Measurements from ENCODE around the gene WDR75. TPM values are rescaled to one million over a fixed set of nuclear protein-coding genes. Genes with fewer than 3 reads are reported as not detected.
"Not testable (repeated sequence)": the region's sequence is repeated elsewhere in the genome, so short reads cannot be mapped to it uniquely, and the experiment has no call there.

Gene WDR75
- 24.5 and 26.7 TPM in 2 replicates for total RNA-seq (2014; rRNA removed; shearing (Covaris generic))

DNA sequence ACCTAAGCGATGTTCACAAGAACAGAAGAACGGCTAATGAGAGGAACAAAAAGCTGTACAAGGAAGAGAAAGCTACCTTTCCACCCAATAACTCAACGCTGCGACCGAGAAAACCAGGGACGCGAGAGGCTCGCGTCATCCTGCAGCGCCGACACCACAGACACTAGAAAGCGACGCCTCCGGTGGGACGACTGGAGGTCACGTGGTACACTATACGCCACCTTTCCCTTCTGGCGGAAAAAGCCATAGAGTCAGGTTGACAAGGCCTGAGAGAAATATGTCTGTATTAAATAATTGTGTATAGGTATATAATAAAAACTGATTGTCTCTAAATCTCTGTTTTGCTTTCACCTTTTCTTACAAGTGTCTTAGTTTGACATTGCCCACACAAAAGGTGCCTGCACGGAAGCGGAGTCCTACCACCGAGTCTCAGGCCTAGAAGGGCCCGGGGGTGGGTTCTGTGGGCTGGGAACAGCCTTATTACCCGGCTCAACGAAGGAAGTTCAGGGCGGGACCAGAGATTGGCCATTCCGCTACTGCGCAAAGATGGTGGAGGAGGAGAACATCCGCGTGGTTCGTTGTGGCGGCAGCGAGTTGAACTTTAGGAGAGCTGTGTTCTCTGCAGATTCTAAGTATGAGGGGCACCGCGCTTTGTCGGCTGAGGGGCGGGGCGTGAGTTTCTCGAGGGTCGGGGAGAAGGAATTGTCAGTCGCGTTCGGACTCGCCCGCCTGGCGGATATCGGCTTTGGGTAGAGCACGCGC lies at the start of gene WDR75:
TSS of gene WDR75 (plus strand) at position 528 of the 762 bp plus-strand sequence. CDS start at position 547, 19 bp downstream.
- DNase-seq (ENCODE audit: low spot score) = peak; percentile 98

DNA sequence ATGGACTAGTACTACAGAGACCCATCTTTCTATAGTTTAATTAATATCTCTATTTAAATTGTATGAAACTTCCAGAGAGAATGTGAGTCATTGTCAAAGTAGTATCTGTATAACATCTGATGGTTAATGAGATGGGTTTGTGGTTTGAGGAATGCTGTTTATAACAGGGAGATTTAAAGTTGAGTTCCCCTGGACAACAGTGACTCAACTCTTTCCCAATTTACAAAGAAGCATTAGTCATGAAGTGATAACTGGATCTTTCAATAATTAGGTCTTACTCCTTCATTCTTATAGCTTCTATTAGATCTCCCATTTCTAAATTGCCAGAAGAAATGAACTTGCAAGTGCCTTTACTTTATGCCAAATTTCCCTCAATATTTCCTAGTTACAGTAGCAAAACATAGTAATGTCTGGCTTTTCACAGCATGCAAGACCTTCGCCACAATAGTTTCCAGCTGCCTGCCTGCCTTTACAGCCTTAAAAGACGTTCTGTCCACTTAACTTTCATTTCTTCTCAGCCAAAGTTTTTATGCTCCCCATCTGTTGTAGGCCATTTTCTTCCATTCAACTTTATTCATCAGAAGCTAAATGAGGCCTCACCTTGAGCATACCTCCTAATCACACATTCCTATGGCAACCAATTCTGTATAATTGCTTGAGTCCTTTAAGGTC lies 47.7 kb upstream of the WDR75 start:
- peak; percentile 52 for DNase-seq (ENCODE audit: low spot score)

DNA sequence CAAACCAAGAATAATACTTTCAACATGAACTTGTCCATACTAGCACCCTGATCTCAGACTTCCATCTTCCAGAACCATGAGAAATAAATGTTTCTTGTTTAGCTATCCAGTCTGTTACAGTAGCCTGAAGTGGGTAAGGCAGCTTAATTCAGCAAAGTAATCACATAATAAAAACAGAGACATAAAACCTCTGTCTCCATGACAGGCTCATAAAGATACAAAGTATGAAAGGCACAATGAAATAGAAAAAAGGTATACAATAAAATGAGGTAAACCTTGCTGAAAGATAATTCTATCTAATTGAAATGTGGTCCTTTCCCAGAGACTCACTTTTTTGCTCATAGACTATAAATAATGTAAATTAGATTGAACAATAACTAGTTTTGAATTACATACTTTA lies 46.7 kb upstream of the WDR75 start:
- no peak for DNase-seq (ENCODE audit: low spot score)

DNA sequence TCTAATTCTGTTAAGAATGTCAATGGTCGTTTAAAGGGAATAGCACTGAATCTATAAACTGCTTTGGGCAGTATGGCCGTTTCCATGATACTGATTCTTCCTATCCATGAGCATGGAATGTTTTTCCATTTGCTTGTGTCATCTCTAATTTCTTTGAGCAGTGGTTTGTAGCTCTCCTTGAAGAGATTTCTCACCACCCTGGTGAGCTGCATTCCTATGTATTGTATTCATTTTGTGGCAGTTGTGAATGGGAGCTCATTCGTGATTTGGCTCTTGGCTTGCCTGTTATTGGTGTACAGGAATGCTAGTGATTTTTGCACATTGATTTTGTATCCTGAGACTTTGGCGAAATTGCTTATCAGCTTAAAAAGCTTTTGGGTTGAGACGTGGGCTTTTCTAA lies 38.3 kb upstream of the WDR75 start:
- DNase-seq (ENCODE audit: low spot score) = no peak

DNA sequence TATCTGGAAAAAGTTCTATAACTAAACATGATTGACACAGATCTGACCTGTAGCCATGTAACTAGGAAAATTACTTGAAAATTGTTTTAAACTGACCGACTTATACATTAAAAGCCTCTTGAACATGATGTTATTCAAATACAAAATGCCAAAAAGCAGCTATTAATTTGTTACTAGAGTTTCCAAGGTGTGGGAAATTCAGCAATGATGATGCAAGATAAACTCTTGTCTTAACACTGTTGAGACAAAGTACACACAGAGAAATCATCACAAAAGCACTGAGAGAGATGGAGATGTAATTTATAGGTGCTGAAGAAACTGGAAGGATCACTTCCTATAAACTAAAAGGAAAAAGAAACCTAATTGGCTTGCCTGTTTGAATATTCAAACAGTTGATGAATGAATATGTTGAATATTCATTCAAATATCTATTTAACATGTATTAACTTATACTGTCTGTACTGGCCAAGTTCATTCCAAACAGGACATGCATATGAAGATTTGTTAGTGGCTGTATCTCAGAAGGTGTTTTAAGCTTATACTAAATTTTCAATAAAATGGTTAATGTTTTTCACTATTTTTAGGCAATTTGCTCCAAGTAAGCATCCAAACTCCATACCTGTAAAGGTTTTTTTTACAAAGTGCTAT lies 34.6 kb upstream of the WDR75 start:
- no peak for DNase-seq (ENCODE audit: low spot score)

DNA sequence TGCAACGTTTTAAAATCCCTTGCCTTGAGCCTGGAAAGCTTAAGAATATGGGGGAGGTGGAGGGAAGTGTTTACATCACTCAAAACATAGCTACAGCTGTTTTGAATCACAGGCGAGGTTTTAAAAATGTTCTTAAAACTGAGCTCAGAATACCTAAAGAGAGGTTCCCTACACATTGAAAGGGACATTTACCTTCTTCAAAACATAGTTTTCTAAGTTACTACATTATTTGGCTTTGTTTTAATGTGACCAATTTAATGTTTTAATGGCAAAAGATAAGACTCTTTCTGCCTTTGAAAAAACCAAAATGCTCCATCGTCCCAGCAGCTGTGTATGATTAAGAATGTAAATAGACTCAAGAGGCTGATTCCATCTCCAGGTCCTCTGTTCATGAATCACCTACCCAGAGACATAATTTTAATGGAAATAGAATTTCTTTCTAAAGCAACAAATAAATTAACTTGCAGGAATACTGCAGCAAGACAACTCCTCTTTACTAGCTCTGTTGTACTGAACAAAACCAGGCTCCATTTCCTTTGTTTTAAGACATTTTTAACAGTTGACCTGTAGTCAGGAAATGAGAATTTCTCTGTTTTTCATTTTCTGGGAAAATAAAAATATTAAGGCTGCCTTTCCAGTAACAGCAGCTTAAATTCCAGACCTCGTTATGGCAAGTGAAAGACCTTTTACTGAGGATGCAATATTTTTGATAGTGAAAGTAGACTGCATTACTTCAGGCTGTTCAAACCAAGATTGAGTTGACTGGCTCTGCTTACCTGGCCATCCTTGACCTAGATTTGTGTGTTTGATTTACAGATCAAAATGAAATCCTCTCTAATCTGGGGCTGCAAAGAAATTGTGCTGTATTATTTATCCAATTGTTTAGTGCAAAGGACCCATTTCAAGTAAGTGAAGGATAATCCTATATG lies 33.7 kb upstream of the WDR75 start:
- no peak for DNase-seq (ENCODE audit: low spot score)

DNA sequence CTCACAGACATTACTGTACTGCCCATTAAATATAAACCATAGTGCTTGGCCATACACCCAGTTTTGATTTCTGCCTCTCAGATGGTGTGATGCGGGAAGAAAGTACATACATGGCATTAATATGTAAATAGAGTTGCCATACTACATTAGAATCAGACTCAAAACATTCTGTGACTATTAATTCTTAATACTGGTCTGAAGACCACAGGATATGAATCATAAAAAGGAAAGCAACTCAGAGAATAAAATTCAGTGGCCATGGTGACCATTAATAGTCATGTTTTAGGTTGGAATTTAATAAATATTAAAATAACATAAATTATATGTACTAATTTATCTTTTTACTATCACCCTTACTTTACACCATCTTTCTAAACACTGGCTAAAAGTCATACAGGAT lies 33.0 kb upstream of the WDR75 start:
- no peak for DNase-seq (ENCODE audit: low spot score)

DNA sequence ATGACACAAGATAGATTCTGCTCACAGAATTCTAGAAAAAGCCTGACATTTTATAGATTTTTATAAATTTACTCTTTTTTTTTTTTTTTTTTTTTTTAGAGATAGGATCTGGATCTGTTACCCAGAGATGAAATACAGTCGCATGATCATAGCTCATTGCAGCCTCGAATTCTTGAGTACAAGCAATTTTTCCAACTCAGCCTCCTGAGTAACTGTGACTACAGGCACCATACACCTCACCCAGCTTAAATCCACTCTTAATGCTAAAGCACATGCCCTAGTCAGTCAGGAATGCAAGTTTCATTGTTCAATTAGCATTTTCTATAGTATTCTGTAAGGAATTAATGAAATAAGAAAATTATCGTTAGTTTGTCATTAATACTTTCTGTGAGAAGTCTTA lies 32.1 kb upstream of the WDR75 start:
- DNase-seq (ENCODE audit: low spot score) = no peak

DNA sequence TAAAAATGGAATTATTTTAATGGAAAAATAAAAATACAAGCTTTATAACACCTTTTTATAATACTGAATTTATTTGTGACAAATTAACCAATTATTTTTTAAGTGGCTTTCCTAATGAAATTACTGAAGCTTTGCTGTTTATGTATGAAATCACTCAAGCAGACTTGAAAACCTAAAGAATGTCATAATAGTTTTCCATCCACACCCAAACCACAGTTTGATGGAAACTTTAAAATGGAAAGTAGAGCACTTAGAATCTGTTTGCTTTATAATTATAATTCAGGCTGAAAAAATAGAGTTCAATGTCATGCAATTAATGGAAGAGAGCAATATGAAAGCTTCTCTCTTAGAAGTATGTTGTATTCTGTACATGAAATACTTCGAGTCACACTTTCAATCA lies 31.6 kb upstream of the WDR75 start:
- DNase-seq (ENCODE audit: low spot score) = no peak

DNA sequence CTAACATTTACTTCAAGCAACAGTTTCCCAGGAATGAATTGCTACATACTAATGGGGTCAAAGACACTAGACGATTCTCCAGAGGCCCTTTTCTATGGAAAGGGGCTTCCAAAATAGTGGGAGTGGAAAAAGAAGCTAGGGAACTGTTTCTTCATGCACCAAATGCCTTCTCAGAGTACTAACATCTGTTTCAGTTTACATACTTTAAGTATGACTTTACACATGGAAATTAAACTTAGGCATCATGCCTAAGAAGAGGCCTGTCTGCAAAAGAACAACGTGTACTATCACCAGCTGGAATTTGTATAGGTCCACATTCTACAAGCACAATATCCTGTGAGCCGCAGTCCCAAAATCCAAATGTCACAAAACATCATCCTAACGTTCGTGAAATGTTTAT lies 29.4 kb upstream of the WDR75 start:
- DNase-seq (ENCODE audit: low spot score) = no peak

DNA sequence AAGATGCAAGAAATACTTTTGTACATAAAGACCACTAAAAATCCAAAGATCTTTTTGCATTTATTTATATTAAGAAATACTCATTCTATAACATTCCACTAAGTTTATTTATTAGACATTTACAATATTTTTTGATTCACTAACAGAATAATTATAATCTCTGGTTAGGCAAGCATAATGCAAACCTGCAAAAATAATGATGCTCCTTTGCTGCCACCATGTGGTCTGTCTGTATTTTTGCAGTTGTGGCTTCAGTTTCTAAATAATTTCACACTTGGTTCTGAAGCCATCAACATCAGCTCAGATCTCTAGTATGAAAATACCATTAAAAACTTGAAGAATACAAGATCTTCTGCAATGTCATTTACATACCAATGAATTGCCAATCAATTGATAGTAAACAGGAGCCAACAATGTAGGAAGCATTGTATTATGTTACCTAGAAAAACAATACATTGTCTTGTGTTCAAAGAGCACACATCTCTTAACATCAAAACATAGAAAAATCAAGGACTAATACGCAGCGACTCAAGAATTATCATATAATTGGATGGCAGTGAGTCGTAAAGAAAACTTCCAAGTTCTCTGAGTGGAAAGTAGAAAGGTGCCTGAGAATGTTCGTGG lies 28.8 kb upstream of the WDR75 start:
- DNase-seq (ENCODE audit: low spot score) = peak; percentile 77

DNA sequence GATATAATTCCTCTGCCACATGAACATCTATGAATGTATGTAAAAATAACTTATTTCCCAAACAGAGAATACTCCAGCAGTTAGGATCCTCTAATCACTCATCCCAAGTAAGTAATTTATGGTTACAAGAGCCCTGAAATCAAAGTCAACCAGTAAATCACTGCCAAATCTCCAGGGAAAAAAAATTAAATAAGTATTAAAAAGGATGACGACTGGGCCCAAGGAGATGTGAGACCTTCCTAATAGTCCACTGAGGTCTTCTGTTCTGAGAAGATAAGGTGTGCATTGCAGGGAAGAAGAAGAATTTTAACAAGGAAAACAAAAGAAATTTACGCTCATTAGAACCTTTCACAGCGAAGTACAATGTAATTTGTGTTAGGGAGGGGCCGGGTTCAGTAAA lies 28.0 kb upstream of the WDR75 start:
- DNase-seq (ENCODE audit: low spot score) = no peak

DNA sequence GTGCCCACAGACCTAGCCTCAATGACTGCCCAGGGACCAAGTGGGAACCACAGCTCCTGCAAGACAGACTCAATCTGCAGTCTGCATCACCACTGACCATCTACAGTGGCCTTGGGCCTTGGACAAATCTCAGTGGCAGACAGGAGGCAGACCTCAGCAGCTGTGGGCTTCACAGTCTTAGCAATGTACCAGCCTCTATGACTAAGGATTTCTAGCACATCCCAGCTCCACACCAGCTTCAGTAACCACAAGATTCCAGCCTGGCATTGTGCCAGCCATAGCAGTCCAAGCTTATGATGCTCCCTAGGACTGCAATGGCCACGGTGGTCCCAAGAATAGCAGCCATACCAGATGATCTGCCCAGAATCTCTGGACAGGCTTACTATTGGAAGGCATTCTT lies 19.6 kb upstream of the WDR75 start:
- peak; percentile 41 for DNase-seq (ENCODE audit: low spot score)

DNA sequence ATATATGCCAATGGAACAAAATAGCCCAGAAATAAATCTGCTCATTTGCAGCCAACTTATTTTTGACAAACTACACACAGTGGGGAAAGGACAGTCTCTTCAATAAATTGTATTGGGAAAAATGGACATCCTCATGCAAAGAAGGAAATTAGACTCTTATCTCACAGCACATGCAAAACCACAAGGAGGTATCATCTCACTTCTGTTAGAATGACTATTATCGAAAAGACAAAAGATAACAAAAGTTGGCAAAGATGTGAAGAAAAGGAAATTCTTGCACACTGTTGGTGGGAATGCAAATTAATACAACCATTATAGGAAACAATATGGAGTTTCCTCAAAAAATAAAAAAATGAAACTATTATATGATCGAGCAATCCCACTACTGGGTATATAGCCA lies 16.3 kb upstream of the WDR75 start:
- no peak for DNase-seq (ENCODE audit: low spot score)

DNA sequence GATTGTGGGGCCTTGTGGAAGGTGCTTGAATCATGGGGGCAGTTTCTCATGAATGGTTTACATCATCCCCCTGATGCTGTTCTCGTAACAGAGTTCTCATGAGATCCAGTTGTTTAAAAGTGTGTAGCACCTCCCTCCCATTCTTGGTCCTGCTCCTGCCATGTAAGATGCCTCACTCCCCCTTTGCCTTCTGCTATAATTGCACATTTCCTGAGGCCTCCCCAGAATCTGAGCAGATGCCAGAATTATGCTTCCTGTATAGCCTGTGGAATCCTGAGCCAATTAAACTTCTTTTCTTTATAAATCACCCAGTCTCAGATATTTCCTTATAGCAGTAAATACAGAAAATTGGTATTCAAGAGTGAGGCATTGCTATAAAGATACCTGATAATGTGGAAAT lies 15.6 kb upstream of the WDR75 start:
- no peak for DNase-seq (ENCODE audit: low spot score)

DNA sequence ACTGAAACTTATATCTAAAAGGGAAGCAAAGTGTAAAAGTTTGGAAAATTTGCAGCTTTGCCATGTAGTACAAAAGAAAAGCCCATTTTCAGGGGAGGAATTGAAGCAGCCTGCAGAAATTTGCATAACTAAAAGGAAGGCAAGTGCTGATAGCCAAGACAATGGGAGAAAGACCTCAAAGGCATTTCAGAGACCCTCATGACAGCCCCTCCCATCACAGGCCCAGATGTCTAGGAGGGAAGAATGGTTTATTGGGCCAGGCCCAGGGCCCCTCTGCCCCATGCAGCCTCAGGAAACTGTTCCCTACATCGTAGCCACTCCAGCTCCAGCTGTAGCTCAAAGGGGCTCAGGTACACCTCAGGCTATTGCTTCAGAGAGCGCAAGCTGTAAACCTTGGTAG lies 14.4 kb upstream of the WDR75 start:
- DNase-seq (ENCODE audit: low spot score) = no peak

DNA sequence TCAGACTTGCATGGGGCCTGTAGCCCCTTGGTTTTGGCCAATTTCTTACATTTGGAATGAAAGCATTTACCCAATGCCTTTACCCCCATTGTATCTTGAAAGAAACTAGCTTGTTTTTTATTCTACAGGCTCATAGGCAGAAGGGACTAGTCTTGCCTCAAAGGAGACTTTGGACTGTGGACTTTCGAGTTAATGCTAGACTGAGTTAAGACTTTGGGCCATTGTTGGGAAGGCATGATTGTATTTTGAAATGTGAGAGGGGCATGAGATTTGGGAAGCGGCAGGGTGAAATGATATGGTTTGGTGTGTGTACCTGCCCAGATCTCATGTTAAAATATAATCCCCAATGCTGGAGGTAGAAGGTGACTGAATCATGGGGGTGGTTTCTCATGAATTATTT lies 13.4 kb upstream of the WDR75 start:
- no peak for DNase-seq (ENCODE audit: low spot score)

DNA sequence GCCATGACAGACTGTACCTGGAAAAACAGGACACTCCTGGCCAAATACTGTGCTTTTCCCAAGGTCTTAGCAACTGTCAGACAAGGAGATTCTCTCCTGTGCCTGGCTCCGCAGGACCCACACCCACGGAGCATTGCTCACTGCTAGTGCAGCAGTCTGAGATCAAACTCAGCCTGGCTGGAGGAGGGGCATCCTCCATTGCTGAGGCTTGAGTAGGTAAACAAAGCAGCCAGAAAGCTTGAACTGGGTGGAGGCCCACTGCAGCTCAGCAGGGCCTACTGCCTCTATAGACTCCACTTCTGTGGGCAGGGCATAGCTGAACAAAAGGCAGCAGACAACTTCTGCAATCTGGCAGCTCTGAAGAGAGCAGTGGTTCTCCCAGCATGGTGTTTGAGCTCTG lies 10.8 kb upstream of the WDR75 start:
- DNase-seq (ENCODE audit: low spot score) = not testable (repeated sequence)

DNA sequence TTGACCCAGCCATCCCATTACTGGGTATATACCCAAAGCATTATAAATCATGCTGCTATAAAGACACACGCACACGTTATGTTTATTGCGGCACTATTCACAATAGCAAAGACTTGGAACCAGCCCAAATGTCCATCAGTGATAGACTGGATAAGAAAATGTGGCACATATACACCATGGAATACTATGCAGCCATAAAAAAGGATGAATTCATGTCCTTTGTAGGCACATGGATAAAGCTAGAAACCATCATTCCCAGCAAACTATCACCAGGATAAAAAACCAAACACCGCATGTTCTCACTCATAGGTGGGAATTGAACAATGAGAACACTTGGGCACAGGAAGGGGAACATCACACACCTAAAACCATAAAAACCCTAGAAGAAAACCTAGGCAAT lies 5.5 kb upstream of the WDR75 start:
- not testable (repeated sequence) for DNase-seq (ENCODE audit: low spot score)

DNA sequence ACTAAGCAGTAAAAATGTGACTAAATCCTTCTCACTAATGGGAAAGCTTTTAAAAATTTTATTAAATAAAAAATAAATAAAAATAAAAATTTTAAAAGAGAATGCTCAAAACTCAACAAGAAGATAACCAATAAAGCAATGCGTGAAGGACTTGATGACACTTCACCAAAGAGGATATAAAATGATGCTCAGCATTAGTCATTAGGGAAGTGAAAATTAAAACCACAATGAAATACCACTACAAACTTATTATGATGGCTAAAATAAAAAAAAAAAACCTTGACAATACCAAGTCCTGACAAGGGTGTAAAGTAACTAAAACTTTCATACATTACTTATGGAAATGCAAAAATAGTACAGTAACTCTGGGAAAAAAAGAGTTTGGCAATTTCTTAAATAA lies 3.3 kb upstream of the WDR75 start:
- DNase-seq (ENCODE audit: low spot score) = no peak

DNA sequence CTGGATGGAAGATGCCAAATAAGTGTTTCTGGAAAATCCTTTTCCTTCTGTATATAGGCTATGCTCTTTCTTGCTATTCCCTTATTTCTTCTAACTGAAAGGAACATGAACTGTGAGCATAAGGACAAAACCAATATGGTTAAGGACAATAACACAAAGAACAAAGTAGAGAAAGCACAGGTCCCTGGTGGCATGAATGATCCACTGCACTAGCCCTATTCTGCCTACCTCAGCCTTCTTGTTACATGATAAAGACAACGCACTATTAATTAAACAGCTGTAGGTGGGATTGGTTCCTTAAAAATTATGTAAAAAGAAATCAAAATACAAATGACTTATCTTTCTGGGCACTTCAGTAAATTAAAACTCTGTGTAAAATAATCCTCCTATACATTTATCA lies 1.9 kb upstream of the WDR75 start:
- DNase-seq (ENCODE audit: low spot score) = peak; percentile 16

Data from HT-29 (cell line).